PC-3 (cell line): ENCODE data around the gene GATD1.

Source experiments
- CTCF ChIP-seq: fragments of 300-600 bp; sonication (generic); conservative IDR thresholded peaks from 2 replicates; pipeline ENCODE4 v1.5.1; 2017; ENCODE audit warnings: antibody characterized with exemption, low read depth, mild to moderate bottlenecking, low read length
- EZH2 ChIP-seq: fragments of 300-600 bp; sonication (generic); IDR thresholded peaks from one replicate; pipeline ENCODE4 v1.6.1; 2017; ENCODE audit warnings: antibody characterized with exemption, mild to moderate bottlenecking, low read length; ENCODE audit not compliant: unreplicated experiment

GRCh38 chr11:826836-827145, 49.5 kb upstream of the GATD1 start:
- TF ChIP-seq CTCF (no peak), EZH2 (no peak)
